Hepatocyte (in vitro differentiated cells): ENCODE measurements around the gene FLT4.
"Not testable (repeated sequence)": the region's sequence is repeated elsewhere in the genome, so short reads cannot be mapped to it uniquely, and the experiment has no call there.

Experiments used
- CTCF ChIP-seq: fragments of 200-600 bp; sonication (generic); IDR thresholded peaks from 2 replicates; pipeline ENCODE4 v1.5.1; 2016; ENCODE audit warnings: antibody characterized with exemption, mild to moderate bottlenecking; ENCODE audit not compliant: poor library complexity
- EZH2 ChIP-seq: fragments of 200-600 bp; sonication (generic); IDR thresholded peaks from 2 replicates; pipeline ENCODE4 v1.6.1; 2016; ENCODE audit warnings: antibody characterized with exemption, mild to moderate bottlenecking, borderline replicate concordance
- EZH2phosphoT487 ChIP-seq: fragments of 200-600 bp; sonication (generic); IDR thresholded peaks from one replicate; pipeline ENCODE4 v1.6.1; 2018; ENCODE audit warnings: antibody characterized with exemption, mild to moderate bottlenecking, low read depth, moderate library complexity; ENCODE audit not compliant: unreplicated experiment, severe bottlenecking

DNA sequence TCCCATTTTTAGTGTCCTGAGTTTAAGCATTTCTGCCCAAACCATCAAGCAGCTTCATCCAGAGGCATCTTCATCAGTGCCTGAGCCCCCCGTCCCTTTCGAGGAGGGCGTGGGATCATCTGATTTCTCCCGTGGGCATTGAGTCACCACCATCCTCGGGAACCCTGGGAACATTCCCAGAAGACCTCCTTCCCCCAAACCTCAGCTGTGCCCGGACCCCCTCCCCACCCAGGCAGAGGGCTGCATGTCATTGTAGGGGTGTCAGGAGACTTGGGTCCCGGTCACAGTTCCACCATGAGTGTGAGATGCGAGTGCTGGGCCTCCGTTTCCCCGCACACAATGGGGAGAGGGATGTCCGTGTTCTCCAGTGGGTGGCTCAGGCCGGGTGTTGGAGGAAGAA, 32.6 kb upstream of the FLT4 start:
- TF ChIP-seq CTCF, EZH2, EZH2phosphoT487: not testable (repeated sequence)
